Activated CD4-positive, alpha-beta T cell treated with anti-CD3 and anti-CD28 coated beads for 48 hours (primary cell): Measurements from ENCODE around the gene SESTD1.
"Not testable (repeated sequence)": the region's sequence is repeated elsewhere in the genome, so short reads cannot be mapped to it uniquely, and the experiment has no call there.

ENCODE experiments used
- DNase-seq: peaks from one replicate; pipeline ENCODE4 v3.0.0-alpha.2; 2020

Gene SESTD1

GRCh38 chr2:179265082-179265510 is 464 bp upstream of the SESTD1 start:
- no peak for DNase-seq

- peak; percentile 36 for DNase-seq
Measured at GRCh38 chr2:179263446-179264367, 925 bp downstream of the SESTD1 start.

GRCh38 chr2:179263015-179263414 is 1.6 kb downstream of the SESTD1 start:
- DNase-seq: no peak

GRCh38 chr2:179262077-179262660 is 2.5 kb downstream of the SESTD1 start:
- no peak for DNase-seq

GRCh38 chr2:179261151-179261825 is 3.3 kb downstream of the SESTD1 start:
- no peak for DNase-seq

- DNase-seq: no peak
Measured at GRCh38 chr2:179260224-179260623, 4.4 kb downstream of the SESTD1 start.

- DNase-seq: no peak
Measured at GRCh38 chr2:179255129-179255528, 9.5 kb downstream of the SESTD1 start.

GRCh38 chr2:179253226-179253625 is 11.4 kb downstream of the SESTD1 start:
- no peak for DNase-seq

GRCh38 chr2:179252423-179252822 is 12.2 kb downstream of the SESTD1 start:
- DNase-seq: no peak

- no peak for DNase-seq
Measured at GRCh38 chr2:179251870-179252269, 12.8 kb downstream of the SESTD1 start.

- DNase-seq: no peak
Measured at GRCh38 chr2:179250848-179251504, 13.7 kb downstream of the SESTD1 start.

GRCh38 chr2:179250095-179250494 is 14.5 kb downstream of the SESTD1 start:
- no peak for DNase-seq

- DNase-seq: no peak
Measured at GRCh38 chr2:179248024-179248348, 16.6 kb downstream of the SESTD1 start.

GRCh38 chr2:179247318-179248023 is 17.2 kb downstream of the SESTD1 start:
- DNase-seq: no peak

GRCh38 chr2:179245843-179246242 is 18.8 kb downstream of the SESTD1 start:
- DNase-seq: not testable (repeated sequence)

GRCh38 chr2:179243046-179243445 is 21.6 kb downstream of the SESTD1 start:
- DNase-seq: no peak

GRCh38 chr2:179240481-179241451 is 23.9 kb downstream of the SESTD1 start:
- DNase-seq: no peak

- no peak for DNase-seq
Measured at GRCh38 chr2:179239838-179240237, 24.8 kb downstream of the SESTD1 start.

GRCh38 chr2:179239195-179239594 is 25.4 kb downstream of the SESTD1 start:
- DNase-seq: no peak

GRCh38 chr2:179238027-179238426 is 26.6 kb downstream of the SESTD1 start:
- DNase-seq: no peak

- DNase-seq: no peak
Measured at GRCh38 chr2:179237209-179237946, 27.3 kb downstream of the SESTD1 start.
